Measurements from ENCODE around the gene FEN1.

Gene FEN1, protein sequence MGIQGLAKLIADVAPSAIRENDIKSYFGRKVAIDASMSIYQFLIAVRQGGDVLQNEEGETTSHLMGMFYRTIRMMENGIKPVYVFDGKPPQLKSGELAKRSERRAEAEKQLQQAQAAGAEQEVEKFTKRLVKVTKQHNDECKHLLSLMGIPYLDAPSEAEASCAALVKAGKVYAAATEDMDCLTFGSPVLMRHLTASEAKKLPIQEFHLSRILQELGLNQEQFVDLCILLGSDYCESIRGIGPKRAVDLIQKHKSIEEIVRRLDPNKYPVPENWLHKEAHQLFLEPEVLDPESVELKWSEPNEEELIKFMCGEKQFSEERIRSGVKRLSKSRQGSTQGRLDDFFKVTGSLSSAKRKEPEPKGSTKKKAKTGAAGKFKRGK

DNA sequence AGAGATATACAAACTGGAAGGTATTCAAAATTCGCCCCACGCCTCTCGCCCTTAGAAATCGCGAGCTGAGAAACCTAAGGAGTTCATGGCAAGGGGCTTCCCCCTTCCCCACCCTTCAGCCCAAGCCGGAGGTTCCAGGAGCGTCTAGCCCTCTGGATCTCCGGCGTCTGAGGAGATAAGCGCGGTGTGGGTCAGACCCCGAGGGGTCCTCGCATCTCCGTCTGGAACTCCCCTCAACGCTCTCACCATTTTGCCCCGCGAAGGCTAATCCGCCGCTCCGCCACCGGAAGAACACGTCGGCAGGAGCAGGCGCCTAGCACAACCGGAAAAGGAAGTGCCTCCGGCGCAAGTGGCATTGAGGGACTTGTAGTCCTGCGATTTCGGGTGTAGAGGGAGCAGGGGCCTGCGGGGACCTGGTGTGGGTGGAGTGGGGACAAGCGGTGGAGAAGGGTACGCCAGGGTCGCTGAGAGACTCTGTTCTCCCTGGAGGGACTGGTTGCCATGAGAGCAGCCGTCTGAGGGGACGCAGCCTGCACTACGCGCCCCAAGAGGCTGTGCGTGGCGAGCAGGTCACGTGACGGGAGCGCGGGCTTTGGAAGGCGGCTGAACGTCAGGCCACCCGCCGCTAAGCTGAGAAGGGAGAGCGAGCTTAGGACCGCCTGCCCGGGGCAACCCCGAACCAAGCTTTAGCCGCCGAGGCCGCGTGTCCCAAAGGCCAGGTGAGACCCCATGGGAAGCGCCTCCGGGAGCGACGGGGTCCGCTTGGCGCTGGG, at the start of gene FEN1, which contains the start of gene TMEM258:
Gene FEN1 (plus strand): TSS at position 602 of the 773 bp plus-strand sequence. CDS start 2,451 bp downstream, outside the sequence.
Gene TMEM258 (minus strand): TSS at position 290 of the 773 bp plus-strand sequence. CDS start 41 bp downstream, at position 249.
- DNase-seq (ENCODE audit: low read depth), result peak; percentile 76

DNA sequence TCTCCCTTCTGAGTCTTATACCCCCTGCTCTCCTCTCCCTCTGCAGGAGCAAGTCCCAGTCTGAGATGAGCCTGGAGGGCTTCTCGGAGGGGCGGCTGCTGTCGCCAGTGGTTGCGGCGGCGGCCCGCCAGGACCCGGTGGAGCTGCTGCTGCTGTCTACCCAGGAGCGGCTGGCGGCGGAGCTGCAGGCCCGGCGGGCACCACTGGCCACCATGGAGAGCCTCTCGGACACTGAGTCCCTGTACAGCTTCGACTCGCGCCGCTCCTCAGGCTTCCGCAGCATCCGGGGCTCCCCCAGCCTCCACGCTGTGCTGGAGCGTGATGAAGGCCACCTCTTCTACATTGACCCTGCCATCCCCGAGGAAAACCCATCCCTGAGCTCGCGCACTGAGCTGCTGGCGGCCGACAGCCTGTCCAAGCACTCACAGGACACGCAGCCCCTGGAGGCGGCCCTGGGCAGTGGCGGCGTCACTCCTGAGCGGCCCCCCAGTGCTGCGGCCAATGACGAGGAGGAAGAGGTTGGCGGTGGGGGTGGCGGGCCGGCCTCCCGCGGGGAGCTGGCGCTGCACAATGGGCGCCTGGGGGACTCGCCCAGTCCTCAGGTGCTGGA, 49.1 kb upstream of the FEN1 start:
- no peak for DNase-seq (ENCODE audit: low read depth)

GRCh38 chr11:61744181-61744580, 48.5 kb upstream of the FEN1 start:
- no peak for DNase-seq (ENCODE audit: low read depth)

- no peak for DNase-seq (ENCODE audit: low read depth)
Observed at GRCh38 chr11:61744609-61745156, 48.0 kb upstream of the FEN1 start.

DNA sequence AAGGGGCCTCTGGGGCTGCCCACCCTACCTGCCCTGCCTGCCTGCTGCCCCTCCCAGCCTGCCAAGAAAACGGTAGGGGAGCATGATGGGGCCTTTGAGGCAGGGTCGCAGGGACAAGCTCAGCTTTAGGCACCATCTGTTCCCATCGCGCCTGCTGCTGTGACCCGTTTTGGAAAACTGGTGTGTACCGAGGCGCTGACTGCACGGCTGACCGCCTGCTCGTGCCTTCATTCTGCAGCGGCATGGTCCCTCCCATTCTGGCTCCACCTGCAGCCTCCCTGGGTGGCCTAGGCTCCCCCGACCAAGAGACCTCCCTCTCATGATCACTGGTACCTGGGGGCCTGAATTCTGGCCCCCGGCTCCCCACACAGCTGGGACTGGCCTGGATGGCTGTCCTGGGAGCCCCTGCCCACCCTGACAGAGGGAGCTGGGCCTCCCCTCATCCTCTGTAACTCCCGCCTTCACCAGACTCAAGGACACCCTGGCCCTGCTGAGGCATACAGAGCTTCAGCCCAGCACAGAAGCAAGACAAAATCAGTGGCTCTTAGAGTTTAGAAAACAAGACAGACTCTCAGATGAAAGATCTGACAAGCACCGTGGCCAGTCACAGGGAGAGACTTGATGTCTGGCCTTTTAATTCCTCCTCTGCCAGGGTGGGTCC, 46.8 kb upstream of the FEN1 start:
- no peak for DNase-seq (ENCODE audit: low read depth)

DNA sequence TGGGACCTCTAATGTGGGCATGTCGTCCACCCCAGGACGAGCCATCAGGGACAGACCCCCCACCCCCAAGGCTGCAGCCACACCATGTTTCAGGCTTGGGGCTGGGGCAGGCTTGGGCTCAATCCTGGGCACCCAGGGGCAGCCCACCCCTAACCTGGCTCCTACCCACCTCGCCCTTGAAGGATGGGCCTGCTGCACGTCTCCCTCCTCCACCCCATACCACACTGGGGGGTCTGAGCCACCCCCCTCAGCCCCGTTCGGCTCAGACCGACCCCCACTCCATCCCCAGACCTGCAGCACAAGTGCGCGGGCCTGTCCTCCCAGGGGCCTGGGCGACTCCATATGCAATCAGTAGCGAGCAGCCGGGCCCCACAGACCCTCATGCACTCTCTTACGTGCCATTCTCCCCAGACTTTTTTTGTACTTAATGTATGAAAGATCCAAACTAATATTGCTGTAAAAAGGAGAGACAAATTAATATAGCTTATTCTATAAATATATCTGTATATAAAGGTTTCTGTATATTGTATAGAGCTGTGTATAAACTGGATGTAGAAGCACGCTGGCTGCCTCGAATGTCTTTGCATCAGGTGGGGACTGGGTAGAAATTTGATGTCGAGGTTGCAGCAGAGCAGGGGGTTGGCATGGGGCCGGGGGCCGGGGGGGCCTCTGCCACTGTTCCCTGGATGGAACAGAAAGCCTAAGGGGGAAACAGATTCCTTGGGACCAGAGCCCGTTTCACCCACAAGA, 46.1 kb upstream of the FEN1 start:
- DNase-seq (ENCODE audit: low read depth), result no peak

GRCh38 chr11:61747192-61747966, 45.3 kb upstream of the FEN1 start:
- no peak for DNase-seq (ENCODE audit: low read depth)

GRCh38 chr11:61747967-61748285, 44.8 kb upstream of the FEN1 start:
- no peak for DNase-seq (ENCODE audit: low read depth)

DNA sequence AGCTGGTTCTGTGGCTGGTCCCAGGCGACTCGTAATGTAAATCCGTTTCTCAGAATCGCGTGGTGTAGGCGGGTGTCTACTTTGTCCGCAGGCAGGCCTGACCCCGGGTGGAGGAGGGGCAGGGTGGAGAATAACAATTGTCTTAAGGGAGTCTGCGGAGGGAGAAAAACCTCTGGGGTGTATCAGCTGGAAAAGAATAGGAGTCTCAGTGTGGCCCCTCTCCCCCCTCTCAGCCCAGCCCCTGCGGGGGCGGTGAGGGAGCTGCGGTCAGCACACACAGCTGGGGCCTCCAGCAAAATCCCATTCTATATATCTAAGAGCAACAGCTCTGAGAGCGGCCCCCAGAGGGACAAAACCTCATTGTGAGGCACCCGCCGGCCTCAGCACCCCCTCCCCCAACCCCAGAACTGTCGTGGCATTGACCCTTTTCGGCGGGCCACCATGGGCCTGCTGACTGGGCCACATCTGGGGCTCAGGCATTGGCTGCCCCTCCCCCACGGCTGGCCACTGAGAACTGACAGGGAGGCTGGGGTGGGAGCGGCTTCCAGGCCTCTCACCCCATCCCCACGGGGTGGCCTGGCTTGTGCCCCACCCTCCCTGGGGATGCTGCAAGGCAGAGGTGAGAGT, 43.0 kb upstream of the FEN1 start:
- no peak for DNase-seq (ENCODE audit: low read depth)

DNA sequence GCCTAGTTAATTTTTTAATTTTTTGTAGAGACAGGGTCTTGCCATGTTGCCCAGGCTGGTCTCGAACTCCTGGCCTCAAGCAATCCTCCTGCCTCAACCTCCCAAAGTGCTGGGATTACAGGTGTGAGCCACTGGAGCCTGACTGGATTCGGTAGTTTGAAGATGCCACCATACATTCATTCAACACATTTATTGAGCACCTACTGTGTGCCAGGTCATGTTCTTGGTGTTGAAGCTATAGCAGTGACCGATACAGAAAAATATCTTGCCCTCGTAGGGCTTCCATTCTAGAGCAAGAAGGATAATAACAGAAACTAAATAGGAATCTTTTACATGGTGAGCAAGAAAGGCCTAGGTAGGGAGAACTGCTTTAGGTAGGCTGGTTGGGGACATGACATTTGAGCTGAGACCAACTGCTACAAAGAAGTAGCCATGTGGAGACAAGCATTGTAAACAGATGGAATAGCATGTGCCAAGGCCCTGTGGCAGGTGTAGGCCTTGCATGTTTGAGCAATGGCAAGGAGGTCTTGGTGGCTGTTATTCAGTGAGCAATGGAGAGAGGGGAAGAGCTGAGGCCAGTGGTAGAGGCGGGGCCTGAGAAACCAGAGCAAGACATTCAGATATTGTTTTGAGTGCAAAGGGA, 42.0 kb upstream of the FEN1 start:
- no peak for DNase-seq (ENCODE audit: low read depth)

- DNase-seq (ENCODE audit: low read depth), result no peak
Observed at GRCh38 chr11:61751384-61751783, 41.3 kb upstream of the FEN1 start.

GRCh38 chr11:61752117-61752924, 40.4 kb upstream of the FEN1 start, which contains the start of gene MYRF:
TSS of gene MYRF (plus strand) at chr11:61752636. CDS start at chr11:61752745, 109 bp downstream.
- peak; percentile 50 for DNase-seq (ENCODE audit: low read depth)

DNA sequence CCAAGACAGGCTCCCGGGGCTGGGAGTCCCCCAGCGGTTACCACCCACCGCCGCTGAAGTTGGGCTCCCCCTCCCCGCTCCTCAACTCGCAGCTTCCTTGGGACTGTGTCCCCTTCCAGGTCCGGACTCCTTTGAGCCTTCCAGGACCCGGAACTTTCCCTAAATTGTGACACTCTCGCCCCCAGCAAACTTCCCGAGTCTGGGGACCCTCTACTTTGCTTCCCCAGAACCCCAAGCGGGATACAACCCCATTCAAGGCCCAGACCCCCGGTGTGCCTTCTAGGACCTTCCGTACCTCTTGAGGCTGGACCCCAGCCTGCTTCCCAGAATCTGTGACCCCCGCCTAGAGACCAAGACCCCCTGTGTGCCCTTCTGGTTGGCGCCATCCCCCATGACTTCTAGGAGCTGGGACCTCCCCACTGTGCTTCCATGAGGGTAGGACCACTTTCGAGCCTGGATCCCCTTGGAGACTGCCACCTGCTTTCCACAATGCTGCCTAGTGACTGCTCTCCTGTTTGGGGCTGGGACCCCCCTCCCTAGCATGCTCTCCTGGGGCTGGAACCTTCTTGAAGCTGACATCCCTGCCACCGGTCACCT, 39.7 kb upstream of the FEN1 start:
- no peak for DNase-seq (ENCODE audit: low read depth)

GRCh38 chr11:61753672-61754071, 39.0 kb upstream of the FEN1 start:
- DNase-seq (ENCODE audit: low read depth), result no peak

- no peak for DNase-seq (ENCODE audit: low read depth)
Observed at GRCh38 chr11:61754534-61755482, 37.9 kb upstream of the FEN1 start.

GRCh38 chr11:61756147-61756451, 36.6 kb upstream of the FEN1 start:
- DNase-seq (ENCODE audit: low read depth), result no peak

All from activated T-helper 1 cell treated with Interleukin-2 at 50 U/mL for 16 hours (primary cell).